ENCODE measurements around the gene USP34. TPM values are rescaled to one million over a fixed set of nuclear protein-coding genes. Genes with fewer than 3 reads are reported as not detected.
"Not testable (repeated sequence)": the region's sequence is repeated elsewhere in the genome, so short reads cannot be mapped to it uniquely, and the experiment has no call there.

The USP34 gene
- polyA plus RNA-seq, 5 donors = 130 to 180 (median 157) TPM

- DNase-seq = no peak
Observed at GRCh38 chr2:61157371-61158003, 313.4 kb downstream of the USP34 start.

GRCh38 chr2:61151436-61151835 lies 319.5 kb downstream of the USP34 start:
- DNase-seq = no peak

DNA sequence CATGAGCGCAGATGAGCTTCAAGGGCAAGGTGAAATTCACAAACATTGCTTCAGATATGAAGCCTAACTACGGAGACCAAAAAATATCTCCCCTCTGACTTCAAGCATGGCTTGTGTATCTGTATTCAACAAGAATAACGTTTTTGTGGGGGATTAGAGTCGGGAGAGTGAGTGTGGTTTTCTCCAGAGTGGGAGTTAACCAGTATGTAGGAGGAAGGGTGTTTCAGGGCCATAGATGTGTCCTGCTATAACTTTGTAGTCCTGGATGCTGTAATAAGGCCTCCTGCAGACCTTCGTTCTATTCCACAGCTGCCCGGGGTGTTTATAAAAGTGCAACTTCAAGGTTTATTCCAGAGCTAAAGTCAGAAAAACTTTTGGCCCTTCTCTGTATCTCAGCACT lies 321.8 kb downstream of the USP34 start:
- DNase-seq = no peak

GRCh38 chr2:61148091-61148490 lies 322.8 kb downstream of the USP34 start:
- not testable (repeated sequence) for DNase-seq

DNA sequence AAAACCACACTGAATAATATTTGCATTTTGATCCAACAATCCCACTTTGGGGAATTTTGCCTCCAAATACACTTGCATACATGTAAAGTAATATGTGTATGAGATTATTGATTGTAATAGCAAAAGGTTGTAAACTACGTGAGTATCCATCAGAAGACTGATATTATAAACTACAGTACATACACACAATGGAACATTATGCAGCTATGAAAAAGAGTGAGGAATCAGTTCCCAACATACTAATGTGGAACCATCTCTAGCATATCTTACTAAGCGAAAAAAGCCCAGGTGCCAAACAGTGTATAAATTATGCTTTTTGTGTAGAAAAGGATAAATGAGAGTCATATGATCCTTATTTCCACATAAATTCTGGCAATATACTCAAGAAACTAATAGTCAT lies 324.9 kb downstream of the USP34 start:
- DNase-seq = no peak

DNA sequence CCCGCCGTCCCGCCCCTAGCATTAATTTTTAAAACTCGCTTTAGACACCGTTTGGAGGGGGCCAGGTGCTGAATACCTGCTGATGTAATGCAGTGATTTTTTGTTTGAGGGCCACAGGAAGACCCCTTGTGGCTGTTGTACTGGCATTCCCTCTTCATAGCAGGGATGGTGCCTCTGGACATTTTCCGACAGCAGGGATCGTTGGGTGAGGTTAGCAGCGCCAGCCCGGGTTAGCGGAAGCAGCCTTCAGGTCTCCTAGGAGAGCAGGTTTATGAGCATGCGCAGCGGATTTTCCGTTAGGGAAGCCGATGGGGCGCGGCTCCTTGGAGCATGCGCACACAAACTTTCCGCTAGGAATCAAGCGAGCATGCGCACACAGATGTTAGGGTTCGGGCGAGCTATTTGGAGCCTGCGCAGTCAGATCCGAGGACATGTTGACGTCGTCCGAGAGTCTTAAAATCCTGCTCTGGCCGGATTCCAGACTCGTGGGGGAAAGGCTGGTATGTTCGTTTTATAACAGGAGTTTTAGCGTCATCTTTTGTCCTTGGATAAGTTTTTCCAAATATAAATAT lies 326.1 kb downstream of the USP34 start:
- peak; percentile 97 to 99 for DNase-seq

GRCh38 chr2:61141151-61141550 lies 329.7 kb downstream of the USP34 start:
- no peak for DNase-seq

DNA sequence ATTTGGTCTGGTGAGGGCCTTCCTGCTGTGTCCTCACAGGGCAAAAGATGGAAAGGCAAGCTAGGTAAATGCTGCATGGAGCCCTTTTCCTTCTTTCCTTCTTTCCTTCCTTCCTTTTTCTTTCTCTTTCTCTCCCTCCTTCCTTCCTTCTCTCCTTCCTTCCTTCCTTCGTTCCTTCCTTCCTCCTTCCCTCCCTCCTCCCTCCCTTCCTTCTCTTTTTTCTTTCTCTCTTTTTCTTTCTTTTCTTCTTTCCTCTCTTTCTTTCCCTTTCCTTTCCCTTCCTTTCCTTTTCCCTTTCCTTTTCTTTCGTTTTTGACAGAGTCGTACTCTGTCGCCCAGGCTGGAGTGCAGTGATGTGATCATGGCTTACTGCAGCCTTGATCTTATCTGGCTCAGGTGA lies 332.0 kb downstream of the USP34 start:
- DNase-seq = no peak

Other genes with a start within 250 kb of the USP34 start
- gene XPO1, start 67.3 kb upstream of the USP34 start, polyA plus RNA-seq (ENCODE audit: insufficient read depth in 1 of 5, insufficient read length in 5 of 5, low replicate concordance in 1 of 5) = 100 to 1,000 TPM; 203 to 357 (median 319) TPM

Data from right lung (tissue), 5 donors.